Gastroesophageal sphincter (tissue), 4 donors: ENCODE data around the gene FBXL17. TPM values are rescaled to one million over a fixed set of nuclear protein-coding genes. Genes with fewer than 3 reads are reported as not detected.

Source experiments
- ATAC-seq: fragments of 150-250 bp; one replicate; pipeline ENCODE4 v1.9.1; 2016; ENCODE audit warnings: mild to moderate bottlenecking, moderate library complexity
- H3K27ac ChIP-seq, 4 donors: fragments of 200-600 bp; sonication (generic) in 3 of 4; 1 replicate in 3 of 4; 2 replicates in 1 of 4; pipeline ENCODE4 v1.5.1; 2016 to 2019
- H3K27me3 ChIP-seq: fragments of 200-600 bp; sonication (generic); one replicate; pipeline ENCODE4 v1.5.1; 2019
- H3K36me3 ChIP-seq, 2 donors: fragments of 200-600 bp; sonication (generic); one replicate each; pipeline ENCODE4 v1.5.1; 2019; ENCODE audit warnings: control low read depth in 1 of 2
- H3K4me1 ChIP-seq, 3 donors: fragments of 200-600 bp; sonication (generic); 1 replicate in 2 of 3; 2 replicates in 1 of 3; pipeline ENCODE4 v1.5.1; 2016 to 2019; ENCODE audit warnings: control low read depth in 2 of 3
- H3K4me3 ChIP-seq, 2 donors: fragments of 200-600 bp; sonication (generic); one replicate each; pipeline ENCODE4 v1.5.1; 2019; ENCODE audit warnings: mild to moderate bottlenecking in 1 of 2, moderate library complexity in 1 of 2
- H3K9me3 ChIP-seq, 3 donors: fragments of 200-600 bp; sonication (generic); one replicate each; pipeline ENCODE4 v1.5.1; 2017 to 2019; ENCODE audit warnings: control low read depth in 2 of 3
- EP300 ChIP-seq: sonication (generic); formaldehyde crosslinking; IDR thresholded peaks from one replicate; pipeline ENCODE4 v1.6.1; 2017; ENCODE audit warnings: antibody characterized with exemption, mild to moderate bottlenecking
- POLR2A ChIP-seq, 2 donors: fragments of 450-650 bp; IDR thresholded peaks; one replicate each; pipeline ENCODE4 v1.6.1; 2017; ENCODE audit warnings: antibody characterized with exemption in 2 of 2, mild to moderate bottlenecking in 2 of 2, moderate library complexity in 1 of 2
- POLR2AphosphoS5 ChIP-seq: sonication (generic); formaldehyde crosslinking; IDR thresholded peaks from one replicate; pipeline ENCODE4 v1.6.1; 2017; ENCODE audit warnings: antibody characterized with exemption
- WGBS, 2 donors: methylation state at CpG; one replicate each; pipeline ENCODE4 v1.1.5; 2018; ENCODE audit warnings: low coverage in 1 of 2; 5-methylcytosine and 5-hydroxymethylcytosine counted together
- total RNA-seq, 4 donors: library from RNA; depleted of rRNA; stranded (reverse); fragments of >200 nt; gene quantifications; one replicate each; pipeline ENCODE4 v1.1.0, GENCODE V29; 2016
- TF ChIP-seq, protein P1 (sequence below), 4 experiments: fragments of 200-600 bp in 2 of 4; fragments of 450-650 bp in 2 of 4; sonication (generic) in 1 of 4; IDR thresholded peaks; one replicate each; pipeline ENCODE4 v1.5.1; 2017 to 2019; ENCODE audit warnings: antibody characterized with exemption in 4 of 4, mild to moderate bottlenecking in 2 of 4, moderate library complexity in 2 of 4

The FBXL17 gene
- total RNA-seq, 4 donors from 2014 or later = 15.3 to 25.5 (median 21.7) TPM

DNA sequence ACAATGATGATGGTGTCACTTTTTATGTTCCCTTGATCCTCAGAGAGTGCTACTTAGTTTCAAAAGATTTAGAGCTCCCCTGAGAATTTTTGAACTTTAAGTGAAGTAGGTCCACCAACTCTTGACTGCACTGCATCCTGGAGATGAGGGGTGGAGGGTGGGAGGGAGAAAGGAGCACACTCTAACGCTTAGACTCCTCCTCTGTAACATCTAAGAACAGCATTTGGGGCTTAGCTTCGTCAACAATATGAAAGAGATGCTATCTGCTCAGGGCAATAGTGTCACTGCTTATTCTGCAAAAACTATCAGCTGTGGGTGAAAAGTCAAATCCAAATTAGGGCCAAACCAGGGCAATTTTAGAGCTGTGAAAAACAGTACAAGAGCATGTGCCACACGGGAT is 468.4 kb downstream of the FBXL17 start:
- Histone ChIP-seq H3K4me1 (no peaks in the 10 kb centered on the region), H3K27me3 (no peaks in the 10 kb centered on the region), H3K27ac (no peak overlapping the region), H3K36me3 (no peaks in the 10 kb centered on the region), H3K9me3 (no peaks in the 10 kb centered on the region), H3K4me3 (no peak overlapping the region)
- WGBS, 2 donors = 88 to 92% methylated on average over 3 of the region's 3 CpGs
- TF ChIP-seq, protein P1, sequence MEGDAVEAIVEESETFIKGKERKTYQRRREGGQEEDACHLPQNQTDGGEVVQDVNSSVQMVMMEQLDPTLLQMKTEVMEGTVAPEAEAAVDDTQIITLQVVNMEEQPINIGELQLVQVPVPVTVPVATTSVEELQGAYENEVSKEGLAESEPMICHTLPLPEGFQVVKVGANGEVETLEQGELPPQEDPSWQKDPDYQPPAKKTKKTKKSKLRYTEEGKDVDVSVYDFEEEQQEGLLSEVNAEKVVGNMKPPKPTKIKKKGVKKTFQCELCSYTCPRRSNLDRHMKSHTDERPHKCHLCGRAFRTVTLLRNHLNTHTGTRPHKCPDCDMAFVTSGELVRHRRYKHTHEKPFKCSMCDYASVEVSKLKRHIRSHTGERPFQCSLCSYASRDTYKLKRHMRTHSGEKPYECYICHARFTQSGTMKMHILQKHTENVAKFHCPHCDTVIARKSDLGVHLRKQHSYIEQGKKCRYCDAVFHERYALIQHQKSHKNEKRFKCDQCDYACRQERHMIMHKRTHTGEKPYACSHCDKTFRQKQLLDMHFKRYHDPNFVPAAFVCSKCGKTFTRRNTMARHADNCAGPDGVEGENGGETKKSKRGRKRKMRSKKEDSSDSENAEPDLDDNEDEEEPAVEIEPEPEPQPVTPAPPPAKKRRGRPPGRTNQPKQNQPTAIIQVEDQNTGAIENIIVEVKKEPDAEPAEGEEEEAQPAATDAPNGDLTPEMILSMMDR (IDR thresholded peaks at IDR 0.05) = no peak
- no peak for TF ChIP-seq POLR2A (IDR thresholded peaks at IDR 0.05)
- TF ChIP-seq EP300 = no peak
- TF ChIP-seq POLR2AphosphoS5 = no peak
- ATAC-seq = no peak

DNA sequence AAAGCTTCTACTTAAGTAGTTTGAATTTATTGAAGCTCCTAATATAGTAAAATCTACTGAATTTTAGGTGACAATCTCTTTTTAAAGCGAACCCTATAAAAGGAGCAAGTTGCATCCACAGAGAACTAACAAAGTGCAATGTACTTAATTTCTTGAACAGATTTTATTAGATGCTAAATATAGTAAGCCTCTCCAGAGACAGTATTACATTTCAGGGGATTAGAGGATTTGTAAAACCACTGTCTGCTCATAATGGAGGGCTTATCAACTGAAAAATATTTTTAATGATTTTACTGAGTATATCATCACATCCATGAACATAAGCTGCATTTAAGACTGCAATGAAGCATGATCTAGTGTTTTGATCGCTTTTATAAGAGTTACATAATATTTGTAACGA is 481.2 kb downstream of the FBXL17 start:
- Histone ChIP-seq H3K9me3 (no peaks in the 10 kb centered on the region), H3K27ac (no peak overlapping the region), H3K27me3 (no peaks in the 10 kb centered on the region), H3K4me3 (no peak overlapping the region), H3K4me1 (no peaks in the 10 kb centered on the region), H3K36me3 (no peaks in the 10 kb centered on the region)
- TF ChIP-seq EP300 = no peak
- TF ChIP-seq POLR2AphosphoS5 = no peak
- TF ChIP-seq, protein P1 (IDR thresholded peaks at IDR 0.05) = no peak
- no peak for TF ChIP-seq POLR2A (IDR thresholded peaks at IDR 0.05)
- WGBS, 2 donors = 86 to 90% methylated on average over 3 of the region's 3 CpGs
- no peak for ATAC-seq

DNA sequence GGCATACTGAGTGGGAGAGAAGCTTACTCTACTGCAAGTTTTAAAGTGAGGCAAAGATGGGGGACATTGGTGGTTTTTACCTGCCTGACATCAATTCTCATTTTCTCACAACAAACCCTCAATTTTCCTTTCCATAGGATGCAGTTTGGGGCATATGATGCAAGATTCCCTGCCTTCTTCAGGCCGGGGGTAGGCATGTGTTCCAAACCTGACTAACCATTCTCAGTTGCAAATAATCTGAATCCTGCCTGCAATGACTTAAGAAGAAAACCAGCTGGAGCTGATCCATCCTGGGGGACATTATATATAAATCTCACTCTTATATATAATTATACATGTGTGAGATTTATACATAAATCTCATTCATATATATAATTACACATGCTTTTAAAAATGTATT is 487.5 kb downstream of the FBXL17 start:
- peak overlapping the region in 1 of 2 donors; percentile 5 for H3K4me3 ChIP-seq
- WGBS, 2 donors = 45% methylated on average over 1 of the region's 1 CpG; no CpG with 5 or more reads in 1 of the 2 donors
- TF ChIP-seq, protein P1 (IDR thresholded peaks at IDR 0.05) = no peak
- TF ChIP-seq POLR2A (IDR thresholded peaks at IDR 0.05) (no peak), POLR2AphosphoS5 (no peak)
- no peaks in the 10 kb centered on the region for H3K36me3 ChIP-seq
- no peaks in the 10 kb centered on the region for H3K9me3 ChIP-seq
- H3K27me3 ChIP-seq = no peaks in the 10 kb centered on the region
- no peak for ATAC-seq
- no peak overlapping the region for H3K27ac ChIP-seq
- H3K4me1 ChIP-seq = peaks cover 0 to 17% (median 0%) of the 10 kb centered on the region in 3 donors

DNA sequence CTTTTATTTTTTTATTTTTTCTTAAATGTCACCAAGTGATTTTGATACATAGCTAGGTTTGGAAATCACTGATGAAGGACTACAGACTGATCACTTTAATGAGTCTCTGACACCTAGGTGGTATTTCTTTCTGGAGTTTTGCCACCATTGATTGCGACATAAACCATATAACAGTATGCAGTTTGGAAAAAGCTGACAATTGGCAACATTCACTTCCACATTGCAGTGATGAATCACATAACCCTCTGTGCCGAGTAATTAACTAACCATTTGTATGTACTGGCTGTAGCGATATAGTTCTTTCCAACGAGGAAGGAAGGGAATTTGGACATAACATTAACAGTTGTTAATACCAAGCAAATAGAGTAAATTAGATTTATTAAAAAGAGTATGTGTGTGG is 488.3 kb downstream of the FBXL17 start:
- ATAC-seq = peak; percentile 53
- TF ChIP-seq, protein P1 (IDR thresholded peaks at IDR 0.05) = no peak
- TF ChIP-seq POLR2A (IDR thresholded peaks at IDR 0.05) (no peak), POLR2AphosphoS5 (no peak), EP300 (no peak)
- H3K27ac ChIP-seq = no peak overlapping the region
- H3K36me3 ChIP-seq = no peaks in the 10 kb centered on the region
- H3K9me3 ChIP-seq = no peaks in the 10 kb centered on the region
- WGBS, 2 donors = 10 to 28% methylated on average over 4 of the region's 4 CpGs
- no peak overlapping the region for H3K4me3 ChIP-seq
- H3K4me1 ChIP-seq = peaks cover 0 to 17% (median 0%) of the 10 kb centered on the region in 3 donors
- no peaks in the 10 kb centered on the region for H3K27me3 ChIP-seq

DNA sequence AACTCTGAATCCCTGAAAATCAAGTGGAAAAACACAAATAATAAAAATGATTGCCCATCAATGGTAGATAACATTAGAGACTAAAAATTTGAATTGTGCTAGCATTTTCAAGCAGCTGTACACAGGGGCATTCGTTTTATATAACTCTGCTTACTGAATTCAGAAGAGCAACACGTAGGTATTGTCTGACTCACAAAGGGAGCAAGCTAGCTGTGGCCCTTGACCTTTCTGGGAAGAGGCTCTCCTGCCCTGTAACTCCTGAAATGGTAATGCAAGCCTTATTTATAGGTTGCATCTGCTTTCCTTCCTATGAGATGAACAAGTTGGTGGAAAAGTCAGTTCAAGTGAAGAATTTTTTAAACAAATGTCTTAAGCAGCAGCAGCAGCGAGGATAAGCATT is 492.5 kb downstream of the FBXL17 start:
- WGBS, 2 donors = 54 to 66% methylated on average over 3 of the region's 3 CpGs
- Histone ChIP-seq H3K4me1 (peaks cover 0 to 23% (median 2%) of the 10 kb centered on the region in 3 donors), H3K36me3 (no peaks in the 10 kb centered on the region), H3K27ac (no peak overlapping the region), H3K9me3 (no peaks in the 10 kb centered on the region), H3K27me3 (no peaks in the 10 kb centered on the region), H3K4me3 (no peak overlapping the region)
- TF ChIP-seq, protein P1 (IDR thresholded peaks at IDR 0.05) = no peak
- TF ChIP-seq POLR2AphosphoS5 (no peak), EP300 (no peak), POLR2A (IDR thresholded peaks at IDR 0.05) (no peak)
- ATAC-seq = no peak
